SK-N-MC (cell line): Measurements from ENCODE around the gene TTC21A.

ENCODE experiments used
- DNase-seq: peaks from one replicate; pipeline ENCODE4 v3.0.0-alpha.2; 2011; ENCODE audit warnings: low read depth, low spot score
- H3K27ac ChIP-seq: fragments of 200-600 bp; sonication (generic); 2 replicates; pipeline ENCODE4 v1.5.1; 2016; ENCODE audit warnings: mixed run types
- H3K36me3 ChIP-seq: fragments of 200-600 bp; sonication (generic); 2 replicates; pipeline ENCODE4 v1.6.1; 2017; ENCODE audit warnings: antibody characterized with exemption, low read length, mixed read lengths; ENCODE audit not compliant: insufficient read depth
- H3K4me3 ChIP-seq: fragments of 200-600 bp; sonication (generic); 2 replicates; pipeline ENCODE4 v1.5.1; 2016
- H3K9ac ChIP-seq: fragments of 200-600 bp; sonication (generic); 2 replicates; pipeline ENCODE4 v1.8.0; 2017; ENCODE audit warnings: mixed run types, mixed read lengths; ENCODE audit not compliant: insufficient read length
- H3K9me3 ChIP-seq: fragments of 200-600 bp; sonication (generic); 2 replicates; pipeline ENCODE4 v1.6.1; 2017; ENCODE audit warnings: low read depth, mild to moderate bottlenecking, antibody characterized with exemption, low read length, moderate library complexity, mixed read lengths
- EZH2 ChIP-seq: fragments of 200-600 bp; sonication (generic); IDR thresholded peaks from one replicate; pipeline ENCODE4 v1.6.1; 2017; ENCODE audit warnings: antibody characterized with exemption
- FOXP2 ChIP-seq: optimal IDR thresholded peaks from 2 replicates; pipeline ENCODE3; 2011; ENCODE audit warnings: mild to moderate bottlenecking, moderate library complexity; ENCODE audit not compliant: insufficient read depth; ENCODE audit errors: extremely low read length, control extremely low read depth
- POLR2AphosphoS5 ChIP-seq: IDR thresholded peaks from 2 replicates; pipeline ENCODE4 v1.6.1; 2012; ENCODE audit warnings: mild to moderate bottlenecking, low read depth, low read length, borderline replicate concordance

The TTC21A gene

GRCh38 chr3:39136533-39137434 lies 29.3 kb downstream of the TTC21A start:
- no peak for DNase-seq
- H3K36me3 ChIP-seq, result no peaks in the 10 kb centered on the region
- TF ChIP-seq POLR2AphosphoS5, result no peak
- no peak for TF ChIP-seq EZH2
- TF ChIP-seq FOXP2, result no peak

DNA sequence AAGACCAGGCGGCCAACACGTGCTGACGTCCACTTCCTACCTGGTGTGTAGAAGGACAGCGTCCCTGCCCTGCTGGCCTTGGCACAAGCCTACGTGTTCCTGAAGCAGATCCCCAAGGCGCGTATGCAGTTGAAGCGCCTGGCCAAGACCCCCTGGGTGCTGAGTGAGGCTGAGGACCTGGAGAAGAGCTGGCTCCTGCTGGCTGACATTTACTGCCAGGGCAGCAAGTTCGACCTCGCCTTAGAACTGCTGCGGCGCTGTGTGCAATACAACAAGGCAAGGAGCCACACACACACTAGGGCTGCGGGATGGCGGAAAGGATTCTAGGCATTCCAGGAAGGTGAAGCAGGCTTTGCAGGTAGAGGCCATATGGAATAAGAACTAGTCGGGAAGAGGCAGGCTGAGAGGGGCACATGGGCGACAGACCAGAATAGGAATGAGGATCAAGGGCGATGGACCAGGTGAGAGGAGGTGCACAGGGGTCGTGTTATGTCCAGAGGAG lies 30.0 kb downstream of the TTC21A start:
- no peak for DNase-seq
- H3K4me3 ChIP-seq, result no peak overlapping the region
- no peaks in the 10 kb centered on the region for H3K36me3 ChIP-seq
- TF ChIP-seq EZH2 (no peak), POLR2AphosphoS5 (no peak), FOXP2 (no peak)
- H3K9me3 ChIP-seq, result no peaks in the 10 kb centered on the region
- H3K9ac ChIP-seq, result no peak overlapping the region
- H3K27ac ChIP-seq, result no peak overlapping the region

More at GRCh38 chr3:39136533-39137434, 29.3 kb downstream of the TTC21A start:
- Histone ChIP-seq H3K4me3 (no peak overlapping the region), H3K27ac (no peak overlapping the region), H3K9me3 (no peaks in the 10 kb centered on the region), H3K9ac (no peak overlapping the region)

- Histone ChIP-seq H3K9ac (no peak overlapping the region), H3K4me3 (no peak overlapping the region), H3K9me3 (no peaks in the 10 kb centered on the region), H3K36me3 (no peaks in the 10 kb centered on the region), H3K27ac (no peak overlapping the region)
- TF ChIP-seq FOXP2 (no peak), POLR2AphosphoS5 (no peak)
- DNase-seq, result no peak
Measured at GRCh38 chr3:39137991-39138803, 30.7 kb downstream of the TTC21A start.

GRCh38 chr3:39138804-39139415 lies 31.4 kb downstream of the TTC21A start:
- H3K4me3 ChIP-seq, result no peak overlapping the region
- no peak for DNase-seq
- no peaks in the 10 kb centered on the region for H3K36me3 ChIP-seq
- H3K9me3 ChIP-seq, result no peaks in the 10 kb centered on the region
- H3K9ac ChIP-seq, result no peak overlapping the region
- H3K27ac ChIP-seq, result no peak overlapping the region
- no peak for TF ChIP-seq FOXP2
- TF ChIP-seq POLR2AphosphoS5, result no peak
- no peak for TF ChIP-seq EZH2

DNA sequence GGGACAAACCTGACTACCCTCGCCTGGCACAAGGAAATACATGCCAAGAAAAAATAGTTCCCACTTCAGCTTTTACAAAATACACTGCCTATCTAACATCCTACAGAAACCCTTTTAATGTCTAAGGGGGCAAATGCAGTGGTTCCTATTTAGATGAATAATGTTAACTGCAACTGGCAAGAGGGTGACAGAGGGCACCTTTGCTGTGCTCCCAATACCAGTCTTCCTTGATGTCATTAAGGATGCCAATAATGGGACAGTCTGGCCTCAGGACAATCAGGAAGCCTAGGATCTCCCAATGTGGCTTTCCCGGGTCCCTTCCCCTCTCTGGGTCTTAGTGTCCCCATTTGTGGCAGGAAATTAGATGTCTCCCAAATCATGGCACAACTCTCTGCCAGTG lies 32.0 kb downstream of the TTC21A start:
- Histone ChIP-seq H3K27ac (no peak overlapping the region), H3K36me3 (no peaks in the 10 kb centered on the region), H3K4me3 (no peak overlapping the region), H3K9me3 (no peaks in the 10 kb centered on the region), H3K9ac (no peak overlapping the region)
- TF ChIP-seq FOXP2 (no peak), EZH2 (no peak), POLR2AphosphoS5 (no peak)
- DNase-seq, result no peak

- no peak for TF ChIP-seq POLR2AphosphoS5
- no peak for TF ChIP-seq FOXP2
- TF ChIP-seq EZH2, result no peak
- no peak overlapping the region for H3K27ac ChIP-seq
- no peak for DNase-seq
- H3K4me3 ChIP-seq, result no peak overlapping the region
- H3K36me3 ChIP-seq, result no peaks in the 10 kb centered on the region
- no peak overlapping the region for H3K9ac ChIP-seq
- no peaks in the 10 kb centered on the region for H3K9me3 ChIP-seq
Measured at GRCh38 chr3:39140341-39140971, 33.0 kb downstream of the TTC21A start.

DNA sequence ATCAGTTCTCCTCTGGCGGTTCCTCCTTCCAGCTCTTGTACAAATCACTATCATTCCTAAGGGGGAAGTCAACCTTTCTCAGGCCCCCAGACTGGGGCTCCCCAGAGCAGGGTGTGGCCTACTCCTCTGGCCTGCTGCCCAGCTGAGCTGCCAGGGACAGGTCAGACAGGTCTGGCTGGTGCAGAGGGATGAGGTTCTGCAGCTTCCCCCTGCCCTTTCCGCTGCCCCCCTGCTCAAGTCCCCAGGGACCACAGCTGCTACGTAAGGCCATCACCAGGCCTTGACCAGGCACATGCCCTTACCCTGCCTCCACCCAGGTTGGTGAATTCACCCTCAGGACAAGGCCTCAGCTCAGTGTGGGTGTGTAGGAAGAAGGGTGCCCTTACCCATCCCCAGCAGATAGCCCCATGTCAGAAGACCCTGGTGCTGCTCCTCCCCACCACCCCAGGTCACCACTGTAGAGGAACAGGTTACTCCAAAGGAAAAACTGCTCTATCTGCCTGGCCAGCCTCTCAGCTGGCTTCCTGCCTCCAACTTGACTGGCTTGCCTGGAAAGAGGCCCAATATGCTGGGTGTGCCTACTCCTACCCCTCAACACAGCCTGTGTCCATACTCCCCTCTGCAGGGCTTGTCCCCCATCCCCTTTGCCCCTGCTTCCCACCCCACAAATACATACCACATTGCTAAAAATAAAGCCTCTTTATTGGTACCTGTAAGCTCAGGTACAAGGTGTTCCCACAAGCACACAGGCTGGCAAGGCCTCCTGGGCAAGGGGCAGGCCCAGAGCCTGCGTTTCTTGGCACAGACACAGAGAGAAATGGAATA lies 33.9 kb downstream of the TTC21A start:
- Histone ChIP-seq H3K4me3 (no peak overlapping the region), H3K9ac (no peak overlapping the region), H3K36me3 (no peaks in the 10 kb centered on the region), H3K9me3 (no peaks in the 10 kb centered on the region), H3K27ac (no peak overlapping the region)
- TF ChIP-seq FOXP2, result no peak
- no peak for DNase-seq
